SK-N-SH treated with all-trans-retinoic acid at 6 μM for 48 hours (cell line): ENCODE results near the gene SARS2.

Source experiments
- ARNTL ChIP-seq: fragments of 450-650 bp; formaldehyde crosslinking; IDR thresholded peaks from 2 replicates; pipeline ENCODE4 v1.5.0; 2020; ENCODE audit warnings: low read depth, mild to moderate bottlenecking, moderate library complexity, borderline replicate concordance
- CSDC2 ChIP-seq: fragments of 250-450 bp; sonication (Bioruptor Pico); IDR thresholded peaks from 2 replicates; pipeline ENCODE4 v1.5.0; 2020; ENCODE audit warnings: mild to moderate bottlenecking, moderate library complexity
- ESRRG ChIP-seq: fragments of 250-450 bp; sonication (Bioruptor Pico); IDR thresholded peaks from 2 replicates; pipeline ENCODE4 v1.6.1; 2021; ENCODE audit warnings: mild to moderate bottlenecking
- POU6F1 ChIP-seq: fragments of 250-450 bp; sonication (Bioruptor Pico); IDR thresholded peaks from 2 replicates; pipeline ENCODE4 v1.8.0; 2021; ENCODE audit warnings: low read depth, mild to moderate bottlenecking, moderate library complexity, borderline replicate concordance
- RARB ChIP-seq: fragments of 250-450 bp; sonication (Bioruptor Pico); IDR thresholded peaks from 2 replicates; pipeline ENCODE4 v1.8.0; 2021; ENCODE audit warnings: mild to moderate bottlenecking, moderate library complexity
- TCF4 ChIP-seq: fragments of 250-450 bp; sonication (Bioruptor Pico); IDR thresholded peaks from 2 replicates; pipeline ENCODE4 v1.8.0; 2021; ENCODE audit warnings: mild to moderate bottlenecking, moderate library complexity, borderline replicate concordance
- TSHZ2 ChIP-seq: fragments of 250-450 bp; sonication (Bioruptor Pico); IDR thresholded peaks from 2 replicates; pipeline ENCODE4 v1.5.0; 2020; ENCODE audit warnings: mild to moderate bottlenecking, moderate library complexity
- ZFP30 ChIP-seq: fragments of 450-650 bp; formaldehyde crosslinking; IDR thresholded peaks from 2 replicates; pipeline ENCODE4 v1.5.0; 2022; ENCODE audit warnings: mild to moderate bottlenecking, moderate library complexity
- ZNF70 ChIP-seq: fragments of 450-650 bp; formaldehyde crosslinking; IDR thresholded peaks from 2 replicates; pipeline ENCODE4 v1.5.0; 2020; ENCODE audit warnings: mild to moderate bottlenecking, moderate library complexity
- ZNF8 ChIP-seq: fragments of 450-650 bp; formaldehyde crosslinking; IDR thresholded peaks from 2 replicates; pipeline ENCODE4 v1.5.0; 2020; ENCODE audit warnings: mild to moderate bottlenecking, moderate library complexity
- TF ChIP-seq, protein P1 (sequence below): fragments of 250-450 bp; sonication (Bioruptor Pico); IDR thresholded peaks from 2 replicates; pipeline ENCODE4 v1.8.0; 2020; ENCODE audit warnings: mild to moderate bottlenecking, moderate library complexity, borderline replicate concordance
- TF ChIP-seq, protein P2 (sequence below): fragments of 250-450 bp; sonication (Bioruptor Pico); IDR thresholded peaks from 2 replicates; pipeline ENCODE4 v1.5.1; 2021; ENCODE audit warnings: mild to moderate bottlenecking, moderate library complexity

GRCh38 chr19:38932425-38933179, 2.0 kb upstream of the SARS2 start:
- TF ChIP-seq, protein P1, sequence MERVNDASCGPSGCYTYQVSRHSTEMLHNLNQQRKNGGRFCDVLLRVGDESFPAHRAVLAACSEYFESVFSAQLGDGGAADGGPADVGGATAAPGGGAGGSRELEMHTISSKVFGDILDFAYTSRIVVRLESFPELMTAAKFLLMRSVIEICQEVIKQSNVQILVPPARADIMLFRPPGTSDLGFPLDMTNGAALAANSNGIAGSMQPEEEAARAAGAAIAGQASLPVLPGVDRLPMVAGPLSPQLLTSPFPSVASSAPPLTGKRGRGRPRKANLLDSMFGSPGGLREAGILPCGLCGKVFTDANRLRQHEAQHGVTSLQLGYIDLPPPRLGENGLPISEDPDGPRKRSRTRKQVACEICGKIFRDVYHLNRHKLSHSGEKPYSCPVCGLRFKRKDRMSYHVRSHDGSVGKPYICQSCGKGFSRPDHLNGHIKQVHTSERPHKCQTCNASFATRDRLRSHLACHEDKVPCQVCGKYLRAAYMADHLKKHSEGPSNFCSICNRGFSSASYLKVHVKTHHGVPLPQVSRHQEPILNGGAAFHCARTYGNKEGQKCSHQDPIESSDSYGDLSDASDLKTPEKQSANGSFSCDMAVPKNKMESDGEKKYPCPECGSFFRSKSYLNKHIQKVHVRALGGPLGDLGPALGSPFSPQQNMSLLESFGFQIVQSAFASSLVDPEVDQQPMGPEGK (CRISPR knock-in tag) = no peak
- TF ChIP-seq POU6F1 (no peak), ESRRG (no peak), ZNF8 (no peak), CSDC2 (CRISPR knock-in tag) (no peak), ZNF70 (CRISPR knock-in tag) (no peak), TSHZ2 (no peak), RARB (CRISPR knock-in tag) (no peak), ZFP30 (CRISPR knock-in tag) (no peak), ARNTL (no peak), TCF4 (no peak)
- TF ChIP-seq, protein P2, sequence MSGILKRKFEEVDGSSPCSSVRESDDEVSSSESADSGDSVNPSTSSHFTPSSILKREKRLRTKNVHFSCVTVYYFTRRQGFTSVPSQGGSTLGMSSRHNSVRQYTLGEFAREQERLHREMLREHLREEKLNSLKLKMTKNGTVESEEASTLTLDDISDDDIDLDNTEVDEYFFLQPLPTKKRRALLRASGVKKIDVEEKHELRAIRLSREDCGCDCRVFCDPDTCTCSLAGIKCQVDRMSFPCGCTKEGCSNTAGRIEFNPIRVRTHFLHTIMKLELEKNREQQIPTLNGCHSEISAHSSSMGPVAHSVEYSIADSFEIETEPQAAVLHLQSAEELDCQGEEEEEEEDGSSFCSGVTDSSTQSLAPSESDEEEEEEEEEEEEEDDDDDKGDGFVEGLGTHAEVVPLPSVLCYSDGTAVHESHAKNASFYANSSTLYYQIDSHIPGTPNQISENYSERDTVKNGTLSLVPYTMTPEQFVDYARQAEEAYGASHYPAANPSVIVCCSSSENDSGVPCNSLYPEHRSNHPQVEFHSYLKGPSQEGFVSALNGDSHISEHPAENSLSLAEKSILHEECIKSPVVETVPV (CRISPR knock-in tag) = no peak
